CD4-positive, alpha-beta T cell (primary cell): ENCODE measurements around the gene TEK. TPM values are rescaled to one million over a fixed set of nuclear protein-coding genes. Genes with fewer than 3 reads are reported as not detected.
"Not testable (repeated sequence)": the region's sequence is repeated elsewhere in the genome, so short reads cannot be mapped to it uniquely, and the experiment has no call there.

ENCODE experiments used
- ATAC-seq: fragments of 200-7000 bp; cut with Tn5 transposase; one replicate; pipeline ENCODE4 v1.10.0; 2022; ENCODE audit warnings: mild to moderate bottlenecking; ENCODE audit not compliant: poor library complexity
- CTCF ChIA-PET: fragments of 350-600 bp; sonication (Branson Sonifier 250); formaldehyde crosslinking; loops from one replicate; lab custom pipeline; 2021; ENCODE audit warnings: antibody characterized with exemption, inconsistent platforms; lab: Charles Lee
- POLR2A ChIA-PET: fragments of 350-600 bp; sonication (Branson Sonifier 250); formaldehyde crosslinking; loops from one replicate; lab custom pipeline; 2021; ENCODE audit warnings: antibody characterized with exemption, inconsistent platforms; lab: Charles Lee
- DNase-seq, 14 experiments: peaks; one replicate each; pipeline ENCODE4 v3.0.0-alpha.2; 2013 to 2020; ENCODE audit warnings: mixed read lengths in 2 of 14
- H3K27ac ChIP-seq, 2 donors: one replicate each; pipeline versions ENCODE4 v1.5.1 to v1.7.0; 2013; ENCODE audit warnings: low read length in 2 of 2, low read depth in 1 of 2, mild to moderate bottlenecking in 1 of 2
- H3K27me3 ChIP-seq, 2 experiments: 1 replicate in 1 of 2; 2 replicates in 1 of 2; pipeline versions ENCODE4 v1.6.1 to v1.7.0; 2013; ENCODE audit warnings: low read length in 2 of 2, control low read depth in 1 of 2, mild to moderate bottlenecking in 1 of 2, moderate library complexity in 1 of 2; ENCODE audit not compliant: insufficient read depth in 2 of 2, control insufficient read depth in 1 of 2
- H3K36me3 ChIP-seq: one replicate; pipeline ENCODE4 v1.6.1; 2013; ENCODE audit warnings: low read length, control low read depth; ENCODE audit not compliant: insufficient read depth
- H3K4me1 ChIP-seq: one replicate; pipeline ENCODE4 v1.6.1; 2013; ENCODE audit warnings: low read length, control low read depth; ENCODE audit not compliant: insufficient read depth
- H3K4me3 ChIP-seq: one replicate; pipeline ENCODE4 v1.5.1; 2013; ENCODE audit warnings: mild to moderate bottlenecking, low read length, moderate library complexity
- H3K9me3 ChIP-seq, 2 experiments: 1 replicate in 1 of 2; 2 replicates in 1 of 2; pipeline versions ENCODE4 v1.6.1 to v1.7.0; 2013; ENCODE audit warnings: low read length in 2 of 2, mild to moderate bottlenecking in 2 of 2, control low read depth in 1 of 2, moderate library complexity in 1 of 2; ENCODE audit not compliant: control insufficient read depth in 1 of 2, insufficient read depth in 1 of 2
- H3K27ac Mint-ChIP-seq: one replicate; pipeline ENCODE4 v1.8.0; 2020; ENCODE audit warnings: mixed read lengths
- H3K27me3 Mint-ChIP-seq: one replicate; pipeline ENCODE4 v1.8.0; 2021; ENCODE audit warnings: mixed read lengths
- H3K36me3 Mint-ChIP-seq: one replicate; pipeline ENCODE4 v1.8.0; 2021; ENCODE audit warnings: low read depth, mixed read lengths
- H3K4me1 Mint-ChIP-seq: one replicate; pipeline ENCODE4 v1.8.0; 2021; ENCODE audit warnings: low read depth, mixed read lengths
- H3K4me3 Mint-ChIP-seq: one replicate; pipeline ENCODE4 v1.8.0; 2020; ENCODE audit warnings: mild to moderate bottlenecking, mixed read lengths
- H3K9me3 Mint-ChIP-seq: one replicate; pipeline ENCODE4 v1.8.0; 2020; ENCODE audit warnings: mixed read lengths
- intact Hi-C, 2 experiments: fragments of 100-400 bp; cut with DNase I in 1 of 2; cut with micrococcal nuclease in 1 of 2; formaldehyde crosslinking; loops; one replicate each; pipeline versions ENCODE4 v1.15.1 to v1.9.0; 2023 to 2025; cut with DNase I, micrococcal nuclease
- total RNA-seq, 174 experiments: library from RNA in 2 of 174; stranded (reverse) in 2 of 174; gene quantifications; one replicate each; pipeline ENCODE4 v1.2.3 and lab custom pipeline; 2021 to 2026
- TF ChIP-seq, protein P1 (sequence below): fragments of 200-600 bp; IDR thresholded peaks from one replicate; pipeline ENCODE4 v1.8.0; 2022; ENCODE audit warnings: antibody characterized with exemption, mild to moderate bottlenecking

Gene TEK
- total RNA-seq, 2 experiments from 2014 or later, result not detected

DNA sequence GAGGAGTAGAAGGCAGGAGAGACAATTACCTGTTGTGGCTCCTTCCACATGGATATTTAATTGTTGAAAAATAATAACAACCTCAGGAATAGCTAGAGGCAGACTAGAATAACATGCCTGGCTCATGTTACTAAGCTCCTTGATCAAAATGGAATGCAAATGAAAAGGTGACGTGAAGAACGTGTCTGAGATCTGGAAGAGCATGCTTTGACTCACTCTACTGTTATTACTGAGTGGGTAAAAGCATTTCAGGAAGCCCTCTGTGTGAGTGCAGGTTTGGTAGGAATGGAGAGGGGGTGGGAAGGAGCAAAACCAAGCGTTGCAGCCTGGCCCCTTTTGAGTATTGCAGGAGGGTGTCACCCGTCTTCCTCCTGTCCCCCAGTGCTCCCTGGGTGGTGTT, 103.2 kb downstream of the TEK start:
- CTCF ChIA-PET, result no interaction called here
- Mint-ChIP-seq H3K36me3 (no peaks in the 10 kb centered on the region), H3K9me3 (no peaks in the 10 kb centered on the region), H3K4me3 (no peak overlapping the region), H3K27ac (no peak overlapping the region), H3K27me3 (no peaks in the 10 kb centered on the region), H3K4me1 (no peaks in the 10 kb centered on the region)
- ATAC-seq (no peak), DNase-seq (no peak)
- TF ChIP-seq, protein P1, sequence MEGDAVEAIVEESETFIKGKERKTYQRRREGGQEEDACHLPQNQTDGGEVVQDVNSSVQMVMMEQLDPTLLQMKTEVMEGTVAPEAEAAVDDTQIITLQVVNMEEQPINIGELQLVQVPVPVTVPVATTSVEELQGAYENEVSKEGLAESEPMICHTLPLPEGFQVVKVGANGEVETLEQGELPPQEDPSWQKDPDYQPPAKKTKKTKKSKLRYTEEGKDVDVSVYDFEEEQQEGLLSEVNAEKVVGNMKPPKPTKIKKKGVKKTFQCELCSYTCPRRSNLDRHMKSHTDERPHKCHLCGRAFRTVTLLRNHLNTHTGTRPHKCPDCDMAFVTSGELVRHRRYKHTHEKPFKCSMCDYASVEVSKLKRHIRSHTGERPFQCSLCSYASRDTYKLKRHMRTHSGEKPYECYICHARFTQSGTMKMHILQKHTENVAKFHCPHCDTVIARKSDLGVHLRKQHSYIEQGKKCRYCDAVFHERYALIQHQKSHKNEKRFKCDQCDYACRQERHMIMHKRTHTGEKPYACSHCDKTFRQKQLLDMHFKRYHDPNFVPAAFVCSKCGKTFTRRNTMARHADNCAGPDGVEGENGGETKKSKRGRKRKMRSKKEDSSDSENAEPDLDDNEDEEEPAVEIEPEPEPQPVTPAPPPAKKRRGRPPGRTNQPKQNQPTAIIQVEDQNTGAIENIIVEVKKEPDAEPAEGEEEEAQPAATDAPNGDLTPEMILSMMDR, result no peak
- Histone ChIP-seq H3K4me3 (no peak overlapping the region), H3K9me3 (no peaks in the 10 kb centered on the region), H3K36me3 (no peaks in the 10 kb centered on the region), H3K4me1 (no peaks in the 10 kb centered on the region), H3K27ac (no peak overlapping the region), H3K27me3 (peaks cover 3 to 5% of the 10 kb centered on the region in 2 experiments)
- POLR2A ChIA-PET, result no interaction called here
- intact Hi-C loops, result no loop called here

DNA sequence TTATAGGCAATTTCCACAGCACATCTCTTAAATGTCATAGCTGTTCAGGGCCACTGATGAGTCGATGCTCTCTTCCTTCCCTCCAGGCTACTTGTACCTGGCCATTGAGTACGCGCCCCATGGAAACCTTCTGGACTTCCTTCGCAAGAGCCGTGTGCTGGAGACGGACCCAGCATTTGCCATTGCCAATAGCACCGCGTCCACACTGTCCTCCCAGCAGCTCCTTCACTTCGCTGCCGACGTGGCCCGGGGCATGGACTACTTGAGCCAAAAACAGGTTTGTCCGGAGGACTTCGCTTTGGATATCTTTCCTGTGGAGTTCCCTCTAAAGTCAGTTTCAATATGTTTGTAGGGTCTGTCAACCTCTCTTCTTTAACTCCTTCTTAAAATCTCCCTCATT, 103.6 kb downstream of the TEK start:
- ATAC-seq (no peak), DNase-seq (no peak)
- POLR2A ChIA-PET, result no interaction called here
- TF ChIP-seq, protein P1, result no peak
- H3K36me3 ChIP-seq, result no peaks in the 10 kb centered on the region
- CTCF ChIA-PET, result no interaction called here
- H3K9me3 ChIP-seq, result no peaks in the 10 kb centered on the region
- no peak overlapping the region for H3K27ac ChIP-seq
- no peak overlapping the region for H3K4me3 ChIP-seq
- peaks cover 3 to 5% of the 10 kb centered on the region in 2 experiments for H3K27me3 ChIP-seq
- Mint-ChIP-seq H3K27ac (no peak overlapping the region), H3K9me3 (no peaks in the 10 kb centered on the region), H3K27me3 (no peaks in the 10 kb centered on the region), H3K4me1 (no peaks in the 10 kb centered on the region), H3K4me3 (no peak overlapping the region), H3K36me3 (no peaks in the 10 kb centered on the region)
- H3K4me1 ChIP-seq, result no peaks in the 10 kb centered on the region
- intact Hi-C loops, result no loop called here

DNA sequence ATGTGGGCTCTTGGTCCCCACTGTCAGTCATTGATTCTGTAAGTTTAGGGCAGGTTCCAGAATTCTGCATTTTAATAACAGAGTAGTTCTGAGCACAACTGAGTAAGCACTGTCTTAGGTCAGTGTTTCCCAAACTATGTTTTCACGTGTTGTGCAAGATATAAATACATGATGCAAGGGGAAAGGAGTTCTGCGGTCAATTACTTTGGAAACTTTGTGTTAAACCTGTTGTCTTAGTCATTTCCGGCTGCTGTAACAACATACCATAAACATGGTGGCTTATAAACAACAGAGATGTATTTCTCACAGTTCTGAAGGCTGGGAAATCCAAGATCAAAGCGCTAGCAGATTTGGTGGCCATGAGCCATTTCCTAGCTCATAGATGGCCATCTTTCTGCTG, 118.2 kb downstream of the TEK start:
- Mint-ChIP-seq H3K27ac (no peak overlapping the region), H3K4me3 (no peak overlapping the region), H3K36me3 (no peaks in the 10 kb centered on the region), H3K27me3 (no peaks in the 10 kb centered on the region), H3K4me1 (no peaks in the 10 kb centered on the region), H3K9me3 (peaks cover 5% of the 10 kb centered on the region)
- TF ChIP-seq, protein P1, result no peak
- H3K9me3 ChIP-seq, result no peaks in the 10 kb centered on the region
- ATAC-seq (no peak), DNase-seq (no peak)
- CTCF ChIA-PET, result no interaction called here
- intact Hi-C loops, result no loop called here
- no peaks in the 10 kb centered on the region for H3K36me3 ChIP-seq
- H3K27ac ChIP-seq, result no peak overlapping the region
- H3K4me1 ChIP-seq, result no peaks in the 10 kb centered on the region
- H3K27me3 ChIP-seq, result no peaks in the 10 kb centered on the region
- POLR2A ChIA-PET, result no interaction called here
- no peak overlapping the region for H3K4me3 ChIP-seq

DNA sequence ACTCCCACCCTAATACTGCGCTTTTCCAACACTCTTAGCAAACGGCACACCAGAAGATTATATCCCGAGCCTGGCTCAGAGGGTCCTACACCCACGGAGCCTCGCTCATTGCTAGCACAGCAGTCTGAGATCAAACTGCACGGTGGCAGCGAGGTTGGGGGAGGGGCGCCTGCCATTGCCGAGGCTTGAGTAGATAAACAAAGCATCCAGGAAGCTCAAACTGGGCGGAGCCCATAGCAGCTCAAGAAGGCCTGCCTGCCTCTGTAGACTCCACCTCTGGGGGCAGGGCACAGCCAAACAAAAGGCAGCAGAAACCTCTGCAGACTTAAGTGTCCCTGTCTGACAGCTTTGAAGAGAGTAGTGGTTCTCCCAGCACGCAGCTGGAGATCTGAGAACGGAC, 130.6 kb downstream of the TEK start:
- DNase-seq, H3K27ac Mint-ChIP-seq, H3K36me3 ChIP-seq, H3K4me1 Mint-ChIP-seq, intact Hi-C loops, H3K36me3 Mint-ChIP-seq, H3K4me3 Mint-ChIP-seq, H3K4me3 ChIP-seq, H3K9me3 ChIP-seq, H3K27me3 ChIP-seq, H3K27ac ChIP-seq, H3K27me3 Mint-ChIP-seq, ATAC-seq, H3K4me1 ChIP-seq, H3K9me3 Mint-ChIP-seq, CTCF ChIA-PET, POLR2A ChIA-PET: not testable (repeated sequence)
